Myometrial cell (primary cell): Measurements from ENCODE around the gene TM2D1. TPM values are rescaled to one million over a fixed set of nuclear protein-coding genes. Genes with fewer than 3 reads are reported as not detected.

Experiments used
- total RNA-seq: library from RNA; depleted of rRNA; stranded (reverse); fragments of >200 nt; gene quantifications from 2 replicates; pipeline ENCODE4 v1.2.3, GENCODE V29; 2015

TM2D1 gene
- total RNA-seq = 33.7 and 41.6 TPM in 2 replicates

GRCh38 chr1:61724813-61725694 lies at the start of gene TM2D1:
TSS of gene TM2D1 (minus strand) at chr1:61725141. CDS start at chr1:61725120, 21 bp downstream.

GRCh38 chr1:61741711-61742619 lies 17.0 kb upstream of the TM2D1 start, which contains the start of gene PATJ:
TSS of gene PATJ (plus strand) at chr1:61742480. CDS start at chr1:61762893, 20,413 bp downstream.

Other genes with a start within 250 kb of the TM2D1 start
- 3.2 and 3.4 TPM in 2 replicates for gene PATJ, start 17.3 kb upstream of the TM2D1 start, total RNA-seq